Adrenal gland (tissue), 12 donors: ENCODE measurements around the gene EML1. TPM values are rescaled to one million over a fixed set of nuclear protein-coding genes. Genes with fewer than 3 reads are reported as not detected.
"Not testable (repeated sequence)": the region's sequence is repeated elsewhere in the genome, so short reads cannot be mapped to it uniquely, and the experiment has no call there.

ENCODE experiments used
- DNase-seq, 7 donors: peaks; one replicate each; pipeline ENCODE4 v3.0.0-alpha.2; 2019 to 2020
- H3K27ac ChIP-seq, 5 donors: fragments of 200-600 bp; sonication (generic) in 4 of 5; 1 replicate in 3 of 5; 2 replicates in 2 of 5; pipeline versions ENCODE4 v1.5.1 to v1.8.0; 2016 to 2020; ENCODE audit warnings: mild to moderate bottlenecking in 1 of 5
- H3K27me3 ChIP-seq: fragments of 200-600 bp; 2 replicates; pipeline ENCODE4 v1.8.0; 2021
- H3K36me3 ChIP-seq, 2 donors: fragments of 200-600 bp; replicated peaks in 1 of 2; 1 replicate in 1 of 2; 2 replicates in 1 of 2; pipeline versions ENCODE4 v1.5.1 to v1.8.0; 2018 to 2022
- H3K4me1 ChIP-seq, 2 donors: fragments of 200-600 bp; replicated peaks in 1 of 2; 1 replicate in 1 of 2; 2 replicates in 1 of 2; pipeline versions ENCODE4 v1.5.1 to v1.8.0; 2018 to 2021
- H3K4me3 ChIP-seq, 4 donors: fragments of 200-600 bp; sonication (generic) in 3 of 4; one replicate each; pipeline ENCODE4 v1.5.1; 2016 to 2018
- H3K9me3 ChIP-seq, 3 donors: fragments of 200-600 bp; sonication (generic) in 1 of 3; replicated peaks in 1 of 3; 1 replicate in 2 of 3; 2 replicates in 1 of 3; pipeline versions ENCODE4 v1.5.1 to v1.8.0; 2016 to 2021
- POLR2A ChIP-seq, 2 donors: fragments of 450-650 bp; IDR thresholded peaks; one replicate each; pipeline ENCODE4 v1.6.1; 2017; ENCODE audit warnings: antibody characterized with exemption in 2 of 2, mild to moderate bottlenecking in 2 of 2, moderate library complexity in 1 of 2
- WGBS, 4 donors: extraction: QIAGEN DNeasy Blood & Tissue Kit in 2 of 4; methylation state at CpG; one replicate each; pipeline versions ENCODE4 v1.1.5 to v1.1.7; 2013 to 2017; 5-methylcytosine and 5-hydroxymethylcytosine counted together
- intact Hi-C, 2 donors: fragments of 100-400 bp; cut with DNase I; formaldehyde crosslinking; loops; one replicate each; pipeline versions ENCODE4 v1.14.1 to v1.15.0; 2022 to 2023
- polyA plus RNA-seq, 3 donors: library from polyadenylated mRNA; stranded (reverse); fragments of 200-250 nt in 2 of 3; fragments of 350-450 nt in 1 of 3; fragmentation: Illumina TruSeq in 1 of 3; extraction: RNeasy Lipid Tissue Mini Kit (QIAGEN cat#74804) in 1 of 3; gene quantifications; one replicate each; pipeline ENCODE4 v1.2.3, GENCODE V29; 2013 to 2014
- total RNA-seq, 9 donors: library from RNA; depleted of rRNA in 4 of 9; stranded (reverse); fragments of >200 nt in 4 of 9; fragments of 120-200 nt in 1 of 9; fragmentation: NEBNext Ultra II Directional in 1 of 9; extraction: Animal tissue kit (Norgen Biotek cat#: 25700) in 1 of 9; gene quantifications; one replicate each; pipeline versions ENCODE4 v1.1.0 to v1.2.4, GENCODE V29; 2013 to 2023
- TF ChIP-seq, protein P1 (sequence below), 6 experiments: fragments of 450-650 bp in 4 of 6; fragments of 200-600 bp in 2 of 6; sonication (generic) in 1 of 6; IDR thresholded peaks; 1 replicate in 5 of 6; 2 replicates in 1 of 6; pipeline versions ENCODE4 v1.5.1 to v1.8.0; 2016 to 2021; ENCODE audit warnings: antibody characterized with exemption in 6 of 6, mild to moderate bottlenecking in 2 of 6, moderate library complexity in 1 of 6
- donor health status: healthy with polysubstance abuse.
- donor health status: Bipolar disorder and iron deficiency.
- donor health status: DM: yes; HTN: yes; CAD: no.
- donor health status: DM: no; HTN: no; CAD: no.
- donor health status: DM: no; HTN: no; CAD: no.
- donor health status: DM: yes; HTN: yes; CAD: no.

EML1 gene
- total and polyA plus RNA-seq, 12 donors, result 5.5 to 59.5 (median 16.2) TPM

DNA sequence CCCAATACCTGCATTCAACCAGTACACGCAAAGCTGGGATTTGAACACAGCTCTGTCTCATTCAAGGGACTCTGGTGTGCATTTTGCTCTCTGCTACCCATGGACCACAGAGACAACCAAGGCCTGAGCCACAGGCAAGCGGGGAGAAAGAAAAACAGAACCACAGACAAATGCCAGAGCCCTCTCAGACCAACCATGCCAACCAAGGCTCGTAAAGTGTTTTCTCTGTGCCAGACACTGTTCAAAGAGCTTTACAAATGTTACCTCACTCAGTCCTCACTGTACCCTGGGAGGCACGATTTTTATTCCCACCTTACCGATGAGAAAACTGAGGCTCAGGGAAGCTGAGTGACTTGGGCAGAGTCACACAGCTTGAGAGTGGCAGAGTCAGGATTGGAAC, 32.4 kb upstream of the EML1 start:
- WGBS, 4 donors, result 89 to 96% (median 93%) methylated on average over 5 of the region's 5 CpGs

DNA sequence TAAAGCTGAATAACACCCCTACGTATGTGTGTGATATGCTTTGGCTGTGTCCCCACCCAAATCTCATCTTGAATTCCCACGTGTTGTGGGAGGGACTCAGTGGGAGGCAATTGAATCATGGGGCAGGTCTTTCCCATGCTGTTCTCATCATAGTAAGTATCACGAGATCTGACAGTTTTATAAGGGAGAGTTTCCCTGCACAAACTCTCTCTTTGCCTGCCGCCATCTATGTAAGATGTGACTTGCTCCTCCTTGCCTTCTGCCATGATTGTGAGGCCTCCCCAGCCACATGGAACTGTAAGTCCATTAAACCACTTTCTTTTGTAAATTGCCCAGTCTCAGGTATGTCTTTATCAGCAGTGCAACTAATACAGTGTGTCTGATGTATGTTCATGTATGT, 30.3 kb upstream of the EML1 start:
- H3K27me3 ChIP-seq, H3K27ac ChIP-seq, DNase-seq, H3K9me3 ChIP-seq, intact Hi-C loops, H3K36me3 ChIP-seq, H3K4me3 ChIP-seq: not testable (repeated sequence)
- WGBS, 4 donors, result 91 to 93% (median 93%) methylated on average over 4 of the region's 4 CpGs
- H3K4me1 ChIP-seq, result peaks cover 8 to 12% of the 10 kb centered on the region in 2 donors

More for the DNA sequence above, 32.4 kb upstream of the EML1 start:
- intact Hi-C loops, result no loop called here
- no peak for DNase-seq
- Histone ChIP-seq H3K27ac (no peak overlapping the region), H3K4me1 (peaks cover 22 to 26% of the 10 kb centered on the region in 2 donors), H3K27me3 (no peaks in the 10 kb centered on the region), H3K4me3 (no peak overlapping the region), H3K36me3 (no peaks in the 10 kb centered on the region), H3K9me3 (no peaks in the 10 kb centered on the region)
- TF ChIP-seq, protein P1, sequence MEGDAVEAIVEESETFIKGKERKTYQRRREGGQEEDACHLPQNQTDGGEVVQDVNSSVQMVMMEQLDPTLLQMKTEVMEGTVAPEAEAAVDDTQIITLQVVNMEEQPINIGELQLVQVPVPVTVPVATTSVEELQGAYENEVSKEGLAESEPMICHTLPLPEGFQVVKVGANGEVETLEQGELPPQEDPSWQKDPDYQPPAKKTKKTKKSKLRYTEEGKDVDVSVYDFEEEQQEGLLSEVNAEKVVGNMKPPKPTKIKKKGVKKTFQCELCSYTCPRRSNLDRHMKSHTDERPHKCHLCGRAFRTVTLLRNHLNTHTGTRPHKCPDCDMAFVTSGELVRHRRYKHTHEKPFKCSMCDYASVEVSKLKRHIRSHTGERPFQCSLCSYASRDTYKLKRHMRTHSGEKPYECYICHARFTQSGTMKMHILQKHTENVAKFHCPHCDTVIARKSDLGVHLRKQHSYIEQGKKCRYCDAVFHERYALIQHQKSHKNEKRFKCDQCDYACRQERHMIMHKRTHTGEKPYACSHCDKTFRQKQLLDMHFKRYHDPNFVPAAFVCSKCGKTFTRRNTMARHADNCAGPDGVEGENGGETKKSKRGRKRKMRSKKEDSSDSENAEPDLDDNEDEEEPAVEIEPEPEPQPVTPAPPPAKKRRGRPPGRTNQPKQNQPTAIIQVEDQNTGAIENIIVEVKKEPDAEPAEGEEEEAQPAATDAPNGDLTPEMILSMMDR (IDR thresholded peaks at IDR 0.05), result no peak
- TF ChIP-seq POLR2A (IDR thresholded peaks at IDR 0.05), result no peak

DNA sequence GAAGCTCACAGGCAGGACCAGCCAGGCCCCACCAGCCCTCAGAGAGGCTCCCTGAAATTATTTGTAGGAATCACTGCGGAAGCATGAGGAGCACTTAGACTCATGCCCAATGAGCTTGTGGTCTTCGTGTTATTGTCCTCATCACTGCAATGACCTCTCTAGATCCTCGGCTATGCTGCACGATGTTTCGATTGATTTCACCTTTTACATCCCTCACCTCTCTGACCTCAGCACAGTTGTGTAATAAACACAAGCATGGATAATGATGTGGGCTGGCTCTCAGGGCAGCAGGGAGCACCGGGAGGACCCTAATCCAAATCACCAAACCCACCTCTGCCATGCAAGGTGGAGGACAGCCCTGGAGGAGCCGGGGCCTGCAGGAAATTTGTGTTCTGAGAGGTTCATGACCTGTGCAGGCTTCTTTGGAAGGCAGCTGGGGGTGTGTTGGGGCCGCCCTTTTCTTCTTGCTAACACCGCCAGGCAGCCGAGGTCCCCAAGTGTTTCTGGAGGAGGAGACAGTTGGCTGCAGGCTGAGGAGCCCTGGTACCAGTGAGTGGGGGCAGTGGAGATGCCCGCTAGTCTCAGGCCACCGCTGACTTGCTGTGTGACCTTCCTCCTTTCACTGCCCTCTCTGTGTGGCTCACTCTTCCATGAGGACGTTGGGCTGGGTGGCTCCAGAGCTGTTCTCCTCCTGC, 29.5 kb upstream of the EML1 start:
- peak in 1 of 7 donors; percentile 0 for DNase-seq
- Histone ChIP-seq H3K27me3 (no peaks in the 10 kb centered on the region), H3K9me3 (no peaks in the 10 kb centered on the region), H3K4me3 (no peak overlapping the region), H3K27ac (no peak overlapping the region), H3K36me3 (no peaks in the 10 kb centered on the region), H3K4me1 (peaks cover under 1 to 6% of the 10 kb centered on the region in 2 donors)
- WGBS, 4 donors, result 85 to 92% (median 86%) methylated on average over 8 to 13 of the region's 13 CpGs
- intact Hi-C loops, result no loop called here
- TF ChIP-seq POLR2A (IDR thresholded peaks at IDR 0.05), result no peak
- TF ChIP-seq, protein P1 (IDR thresholded peaks at IDR 0.05), result no peak

DNA sequence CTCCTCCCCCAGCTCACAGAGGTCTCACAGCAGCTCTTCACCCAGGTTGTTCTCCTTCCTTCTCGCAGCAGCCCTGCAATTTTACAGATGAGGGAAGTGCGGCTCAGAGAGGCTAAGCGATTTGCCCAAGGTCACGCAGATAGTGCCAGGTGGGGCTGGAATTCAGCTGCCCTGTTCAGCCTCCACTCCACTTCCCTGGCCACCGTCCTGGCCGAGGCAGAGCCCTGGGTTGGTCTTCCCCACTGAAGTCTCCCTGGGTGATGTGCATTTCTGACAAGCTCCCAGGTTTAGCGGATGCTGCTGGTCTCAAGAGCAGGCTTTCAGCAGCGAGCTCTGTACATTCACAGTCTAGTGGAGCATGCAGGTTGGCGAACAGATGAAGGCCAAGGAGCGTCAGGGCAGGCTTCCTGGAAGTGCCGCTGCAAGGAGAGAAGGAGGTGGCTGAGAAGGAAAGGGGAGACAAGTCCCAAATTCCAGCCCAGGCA, 28.9 kb upstream of the EML1 start:
- DNase-seq, result peak in 1 of 7 donors; percentile 3
- Histone ChIP-seq H3K36me3 (no peaks in the 10 kb centered on the region), H3K9me3 (no peaks in the 10 kb centered on the region), H3K27ac (no peak overlapping the region), H3K4me3 (no peak overlapping the region), H3K27me3 (no peaks in the 10 kb centered on the region), H3K4me1 (peaks cover 0 to 2% of the 10 kb centered on the region in 2 donors)
- intact Hi-C loops, result no loop called here
- TF ChIP-seq, protein P1 (IDR thresholded peaks at IDR 0.05), result no peak
- TF ChIP-seq POLR2A (IDR thresholded peaks at IDR 0.05), result no peak
- 79 to 89% (median 81%) methylated on average over 6 to 11 of the region's 11 CpGs for WGBS, 4 donors

DNA sequence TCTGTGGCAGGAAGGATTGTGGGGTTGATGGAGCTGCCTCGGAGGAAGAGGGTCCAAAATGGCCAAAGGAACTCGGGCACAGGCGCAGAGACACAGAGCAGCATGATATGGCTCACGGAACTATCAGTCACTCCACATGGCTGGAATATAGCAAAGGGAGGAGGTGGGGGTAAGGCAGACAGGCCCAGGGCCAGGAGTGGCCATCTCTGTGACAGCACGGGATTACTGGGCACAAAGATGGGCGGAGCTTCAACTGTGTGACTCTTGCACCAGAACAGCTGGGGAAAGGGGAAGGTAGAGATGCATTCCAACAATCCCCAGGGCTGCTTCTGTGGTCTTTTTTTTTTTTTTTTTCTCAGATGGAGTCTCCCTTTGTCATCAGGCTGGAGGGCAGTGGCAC, 24.8 kb upstream of the EML1 start:
- Histone ChIP-seq H3K27me3 (no peaks in the 10 kb centered on the region), H3K4me1 (no peaks in the 10 kb centered on the region), H3K9me3 (no peaks in the 10 kb centered on the region), H3K4me3 (no peak overlapping the region), H3K27ac (no peak overlapping the region), H3K36me3 (no peaks in the 10 kb centered on the region)
- intact Hi-C loops, result no loop called here
- 76 to 88% (median 86%) methylated on average over 6 of the region's 6 CpGs for WGBS, 4 donors
- no peak for TF ChIP-seq POLR2A (IDR thresholded peaks at IDR 0.05)
- TF ChIP-seq, protein P1 (IDR thresholded peaks at IDR 0.05), result no peak
- no peak for DNase-seq
